Activated CD8-positive, alpha-beta memory T cell treated with anti-CD3 and anti-CD28 coated beads, Interleukin-2, amount 50 U/mL, for 24 hours (primary cell): ENCODE results near the gene EZH1.

Experiments
- DNase-seq: peaks from one replicate; pipeline ENCODE4 v3.0.0-alpha.2; 2020; ENCODE audit errors: extremely low read depth

The EZH1 gene

GRCh38 chr17:42709561-42709960 lies 35.3 kb downstream of the EZH1 start:
- DNase-seq: no peak

GRCh38 chr17:42708588-42708987 lies 36.3 kb downstream of the EZH1 start:
- no peak for DNase-seq

- peak; percentile 34 for DNase-seq
These were observed 38.1 kb downstream of the EZH1 start for GRCh38 chr17:42706732-42707131.

DNA sequence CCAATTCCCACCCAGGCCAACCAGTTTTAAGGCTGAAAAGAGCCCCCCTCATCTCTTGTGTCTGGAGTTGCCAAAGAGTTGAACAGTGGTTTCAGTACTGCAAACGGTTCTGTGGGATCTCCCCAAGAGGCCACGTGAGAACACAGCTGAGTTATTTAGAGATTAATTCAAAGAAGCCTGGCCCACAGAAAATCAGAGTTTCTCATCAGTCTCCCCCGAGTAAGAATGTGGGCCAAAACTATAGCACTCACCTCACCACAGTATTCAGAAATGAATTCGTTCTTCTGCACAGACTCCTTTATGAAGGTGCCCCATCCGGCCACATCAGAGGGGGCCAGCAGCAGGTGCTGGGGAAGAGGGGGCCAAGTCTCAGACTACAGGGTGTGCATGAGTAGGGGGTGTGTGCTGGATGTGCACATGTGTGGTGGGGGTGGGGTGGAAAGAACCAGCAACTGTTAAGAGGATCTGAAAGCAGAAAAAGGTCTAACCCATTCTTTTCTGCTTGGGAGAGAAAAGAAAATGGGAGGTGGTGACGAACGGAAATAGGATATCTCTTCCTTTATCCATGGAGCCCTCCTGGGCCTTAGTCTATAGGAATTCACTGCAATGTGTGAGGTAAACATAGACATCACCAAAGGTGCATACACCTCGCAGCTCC lies 39.9 kb downstream of the EZH1 start:
- DNase-seq: no peak

- no peak for DNase-seq
These were observed 40.4 kb downstream of the EZH1 start for GRCh38 chr17:42704490-42704836.

DNA sequence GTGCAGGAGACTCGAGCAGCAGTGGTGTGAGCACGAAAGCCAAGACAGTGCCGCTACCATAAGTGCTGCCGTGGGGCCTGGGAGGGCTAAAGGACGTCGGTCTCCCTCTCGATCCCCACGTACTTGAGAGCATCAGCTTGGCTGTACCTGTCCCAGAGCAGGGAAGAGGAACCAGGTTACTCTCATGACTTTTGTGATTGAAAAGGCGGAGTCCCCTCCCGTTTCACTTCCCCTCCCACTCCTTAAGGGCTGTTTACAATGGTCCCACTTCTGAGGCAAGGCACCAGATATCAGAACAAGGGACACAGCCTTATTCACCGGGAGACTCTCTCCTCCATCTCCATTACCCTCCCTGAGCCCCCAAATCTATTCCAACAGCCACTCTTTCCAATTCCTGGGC lies 42.4 kb downstream of the EZH1 start:
- no peak for DNase-seq

DNA sequence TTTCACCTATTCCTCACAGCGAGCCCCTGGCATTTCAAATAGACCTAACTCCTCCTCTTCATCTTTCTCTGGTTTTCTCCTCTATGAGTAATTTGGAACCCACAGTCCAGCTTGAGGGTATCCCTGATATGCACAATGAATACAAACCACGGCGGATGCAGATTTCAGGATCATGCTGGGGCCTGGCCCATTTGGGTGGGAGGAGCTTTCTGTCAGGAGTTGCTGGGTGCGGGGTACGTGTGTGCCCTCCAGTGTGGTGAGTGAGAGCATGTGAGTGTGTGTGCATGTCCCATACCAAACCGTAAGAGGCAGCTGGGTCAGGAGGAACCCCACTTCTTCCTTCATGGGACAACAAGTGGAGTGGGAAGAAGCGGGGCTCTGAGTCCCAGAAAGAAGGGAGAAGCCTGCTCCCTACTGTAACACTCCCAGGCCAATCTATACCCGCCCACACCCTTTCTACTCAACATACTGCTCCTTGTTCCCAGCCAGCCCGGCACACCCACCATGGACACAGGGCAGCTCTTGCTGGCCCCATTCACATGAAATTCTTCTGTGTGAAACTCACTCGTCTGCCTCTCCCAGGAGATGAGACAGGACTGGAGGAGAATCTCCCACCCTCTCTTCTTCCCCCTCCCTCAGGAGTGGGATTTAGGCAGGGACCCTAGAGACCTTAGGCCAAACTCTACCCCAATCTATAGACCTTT lies 44.1 kb downstream of the EZH1 start:
- no peak for DNase-seq

- DNase-seq: no peak
These were observed 45.5 kb downstream of the EZH1 start for GRCh38 chr17:42699415-42699740.

DNA sequence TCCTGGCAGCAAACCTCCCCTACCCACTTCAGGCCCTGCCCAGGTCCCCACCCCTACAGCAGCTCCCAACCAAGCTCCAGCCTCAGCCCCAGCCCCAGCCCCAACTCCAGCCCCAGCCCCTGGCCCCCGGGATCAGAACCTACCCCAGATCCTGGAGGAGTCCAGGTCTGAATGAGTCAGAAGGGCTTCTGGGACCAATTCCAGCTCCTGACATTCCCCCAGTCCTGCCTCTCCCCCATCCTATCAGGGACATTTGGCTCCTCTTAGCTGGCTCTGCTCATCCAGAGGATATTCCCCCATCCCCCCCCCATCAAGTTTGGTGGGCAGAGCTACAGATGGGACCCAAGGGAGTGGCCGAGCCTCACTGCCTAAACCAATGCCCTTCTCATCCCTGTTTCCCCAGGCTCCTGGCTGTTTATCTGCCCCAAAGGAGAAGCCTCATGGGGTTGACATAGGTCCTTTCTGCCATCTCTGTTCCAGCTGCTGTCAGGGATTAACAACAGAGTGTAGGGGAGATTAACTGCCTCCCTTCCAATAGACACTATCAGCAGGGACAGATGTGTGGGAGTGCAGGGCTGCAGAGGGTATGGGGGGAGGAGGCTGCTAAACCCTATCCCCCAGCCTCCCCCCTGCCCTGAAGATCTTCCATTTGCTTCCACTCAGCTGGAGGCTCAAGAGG lies 46.0 kb downstream of the EZH1 start:
- no peak for DNase-seq

GRCh38 chr17:42697108-42697811 lies 47.6 kb downstream of the EZH1 start:
- no peak for DNase-seq

- no peak for DNase-seq
These were observed 49.3 kb downstream of the EZH1 start for GRCh38 chr17:42695500-42695899.

GRCh38 chr17:42694524-42694923 lies 50.3 kb downstream of the EZH1 start:
- DNase-seq: no peak

GRCh38 chr17:42692489-42692888 lies 52.4 kb downstream of the EZH1 start:
- DNase-seq: no peak

DNA sequence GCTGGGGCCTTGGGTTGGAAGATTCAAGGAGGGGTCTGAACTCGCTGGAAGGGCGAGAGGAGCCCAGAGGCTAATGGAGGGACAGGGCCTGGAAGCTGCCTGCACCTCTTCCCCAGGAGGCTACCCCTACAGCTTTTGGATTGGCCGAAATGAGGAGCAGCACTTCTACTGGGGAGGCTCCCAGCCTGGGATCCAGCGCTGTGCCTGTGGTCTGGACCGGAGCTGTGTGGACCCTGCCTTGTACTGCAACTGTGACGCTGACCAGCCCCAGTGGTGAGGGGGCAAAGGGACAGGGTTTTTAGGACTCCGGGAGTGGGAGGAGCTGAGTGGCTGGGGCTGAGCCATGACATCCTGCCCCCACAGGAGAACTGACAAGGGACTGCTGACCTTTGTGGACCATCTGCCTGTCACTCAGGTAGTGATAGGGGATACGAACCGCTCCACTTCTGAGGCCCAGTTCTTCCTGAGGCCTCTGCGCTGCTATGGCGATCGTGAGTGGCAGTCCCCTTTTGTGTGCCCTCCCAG lies 53.8 kb downstream of the EZH1 start:
- DNase-seq: no peak

GRCh38 chr17:42690596-42690995 lies 54.2 kb downstream of the EZH1 start:
- no peak for DNase-seq

DNA sequence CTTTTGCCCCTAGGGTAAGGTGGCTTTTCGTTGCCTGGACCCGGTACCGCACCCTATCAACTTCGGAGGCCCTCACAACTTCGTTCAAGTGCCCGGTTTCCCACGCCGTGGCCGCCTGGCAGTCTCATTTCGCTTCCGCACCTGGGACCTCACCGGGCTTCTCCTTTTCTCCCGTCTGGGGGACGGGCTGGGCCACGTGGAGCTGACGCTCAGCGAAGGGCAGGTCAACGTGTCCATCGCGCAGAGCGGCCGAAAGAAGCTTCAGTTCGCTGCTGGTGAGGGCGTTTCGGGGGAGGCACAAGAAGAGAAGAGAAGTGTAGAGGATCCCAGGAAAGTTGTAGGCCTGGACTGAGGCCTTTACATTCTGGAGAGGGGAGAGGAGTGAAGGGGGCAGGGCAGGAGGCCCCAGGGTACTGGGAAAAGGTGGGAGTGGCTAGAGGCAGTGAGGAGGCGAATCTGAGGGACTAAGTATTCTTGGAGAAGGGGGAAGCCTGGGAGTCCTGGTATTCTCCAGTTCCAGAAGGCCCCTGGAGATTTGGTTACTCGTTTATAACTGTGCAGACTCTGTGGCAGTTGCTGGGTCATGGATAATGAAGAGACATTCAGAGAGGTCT lies 57.0 kb downstream of the EZH1 start:
- DNase-seq: no peak

GRCh38 chr17:42686520-42687128 lies 58.2 kb downstream of the EZH1 start:
- no peak for DNase-seq

GRCh38 chr17:42685831-42686230 lies 59.0 kb downstream of the EZH1 start:
- DNase-seq: no peak

- no peak for DNase-seq
These were observed 59.8 kb downstream of the EZH1 start for GRCh38 chr17:42684929-42685556.

DNA sequence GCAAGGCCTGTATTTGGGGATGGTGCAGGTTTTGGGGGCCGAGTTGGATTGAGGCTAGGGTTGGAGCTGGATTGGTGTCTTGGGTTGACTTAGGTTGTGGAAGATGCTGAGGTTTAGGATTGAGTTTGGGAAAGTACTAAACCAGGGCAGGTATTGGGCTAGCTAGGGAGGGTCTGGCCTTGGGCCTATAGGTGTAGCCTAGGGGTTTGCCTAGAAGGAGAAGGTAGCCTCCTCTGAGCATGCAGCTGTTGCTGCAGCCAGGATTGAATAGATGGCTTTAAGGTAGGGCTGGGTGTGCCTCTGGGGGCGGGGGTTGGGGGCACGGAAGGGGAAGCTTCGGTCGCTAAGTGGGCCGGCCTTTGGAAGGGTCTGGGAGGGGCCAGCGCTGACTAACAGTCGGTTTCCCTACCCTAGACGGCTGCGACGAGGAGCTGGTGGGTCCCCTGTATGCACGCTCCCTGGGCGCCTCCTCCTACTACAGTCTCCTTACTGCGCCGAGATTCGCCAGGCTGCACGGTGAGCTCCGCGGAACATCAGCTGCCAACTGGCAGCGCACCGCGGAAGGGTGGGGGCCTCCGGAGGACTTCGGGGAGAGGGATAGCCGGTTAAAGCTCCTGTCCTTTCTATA lies 61.3 kb downstream of the EZH1 start:
- DNase-seq: no peak
